ENCODE measurements around the gene ALKBH1. TPM values are rescaled to one million over a fixed set of nuclear protein-coding genes. Genes with fewer than 3 reads are reported as not detected.

Gene ALKBH1
- total and polyA plus RNA-seq, 2 of the 13 experiments (the other 11 are each of a cell fraction or from before 2014, with no cell fraction given) = 12.5 to 14.3 TPM

DNA sequence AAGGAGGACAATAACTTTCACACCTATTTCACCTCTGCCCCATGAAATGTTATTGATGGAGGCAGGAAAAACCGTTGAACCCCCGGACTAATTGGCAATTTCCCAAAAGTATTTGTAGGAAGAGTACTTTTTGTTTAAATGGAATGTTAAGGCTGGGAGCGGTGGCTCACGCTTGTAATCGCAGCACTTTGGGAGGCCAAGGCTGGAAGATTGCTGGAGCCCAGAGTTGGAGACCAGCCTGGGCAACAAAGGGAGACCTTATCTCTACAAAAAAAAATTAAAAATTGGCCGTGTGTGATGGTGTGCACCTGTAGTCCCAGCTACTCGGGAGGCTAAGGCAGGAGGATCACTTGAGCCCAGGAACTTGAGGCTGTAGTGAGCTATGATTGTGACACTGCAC, 65.4 kb downstream of the ALKBH1 start (continued):
- TF ChIP-seq, protein P1, sequence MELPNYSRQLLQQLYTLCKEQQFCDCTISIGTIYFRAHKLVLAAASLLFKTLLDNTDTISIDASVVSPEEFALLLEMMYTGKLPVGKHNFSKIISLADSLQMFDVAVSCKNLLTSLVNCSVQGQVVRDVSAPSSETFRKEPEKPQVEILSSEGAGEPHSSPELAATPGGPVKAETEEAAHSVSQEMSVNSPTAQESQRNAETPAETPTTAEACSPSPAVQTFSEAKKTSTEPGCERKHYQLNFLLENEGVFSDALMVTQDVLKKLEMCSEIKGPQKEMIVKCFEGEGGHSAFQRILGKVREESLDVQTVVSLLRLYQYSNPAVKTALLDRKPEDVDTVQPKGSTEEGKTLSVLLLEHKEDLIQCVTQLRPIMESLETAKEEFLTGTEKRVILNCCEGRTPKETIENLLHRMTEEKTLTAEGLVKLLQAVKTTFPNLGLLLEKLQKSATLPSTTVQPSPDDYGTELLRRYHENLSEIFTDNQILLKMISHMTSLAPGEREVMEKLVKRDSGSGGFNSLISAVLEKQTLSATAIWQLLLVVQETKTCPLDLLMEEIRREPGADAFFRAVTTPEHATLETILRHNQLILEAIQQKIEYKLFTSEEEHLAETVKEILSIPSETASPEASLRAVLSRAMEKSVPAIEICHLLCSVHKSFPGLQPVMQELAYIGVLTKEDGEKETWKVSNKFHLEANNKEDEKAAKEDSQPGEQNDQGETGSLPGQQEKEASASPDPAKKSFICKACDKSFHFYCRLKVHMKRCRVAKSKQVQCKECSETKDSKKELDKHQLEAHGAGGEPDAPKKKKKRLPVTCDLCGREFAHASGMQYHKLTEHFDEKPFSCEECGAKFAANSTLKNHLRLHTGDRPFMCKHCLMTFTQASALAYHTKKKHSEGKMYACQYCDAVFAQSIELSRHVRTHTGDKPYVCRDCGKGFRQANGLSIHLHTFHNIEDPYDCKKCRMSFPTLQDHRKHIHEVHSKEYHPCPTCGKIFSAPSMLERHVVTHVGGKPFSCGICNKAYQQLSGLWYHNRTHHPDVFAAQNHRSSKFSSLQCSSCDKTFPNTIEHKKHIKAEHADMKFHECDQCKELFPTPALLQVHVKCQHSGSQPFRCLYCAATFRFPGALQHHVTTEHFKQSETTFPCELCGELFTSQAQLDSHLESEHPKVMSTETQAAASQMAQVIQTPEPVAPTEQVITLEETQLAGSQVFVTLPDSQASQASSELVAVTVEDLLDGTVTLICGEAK (IDR thresholded peaks at IDR 0.05) = no peak
- TF ChIP-seq, protein P1 (CRISPR knock-in tag; IDR thresholded peaks at IDR 0.05) = no peak
- TF ChIP-seq ZNF432 (CRISPR knock-in tag; IDR thresholded peaks at IDR 0.05; ENCODE audit: borderline replicate concordance) (no peak), NCOR1 (IDR thresholded peaks at IDR 0.05; ENCODE audit: borderline replicate concordance, low read length) (no peak), RBM39 (IDR thresholded peaks at IDR 0.05; ENCODE audit: low read depth, low read length, poor library complexity, severe bottlenecking) (no peak), ZFP36L2 (CRISPR knock-in tag; IDR thresholded peaks at IDR 0.05) (no peak), REPIN1 (CRISPR knock-in tag; IDR thresholded peaks at IDR 0.05; ENCODE audit: borderline replicate concordance, low read depth) (no peak), ZNF597 (CRISPR knock-in tag; IDR thresholded peaks at IDR 0.05) (no peak)
- TF ChIP-seq, protein P2, sequence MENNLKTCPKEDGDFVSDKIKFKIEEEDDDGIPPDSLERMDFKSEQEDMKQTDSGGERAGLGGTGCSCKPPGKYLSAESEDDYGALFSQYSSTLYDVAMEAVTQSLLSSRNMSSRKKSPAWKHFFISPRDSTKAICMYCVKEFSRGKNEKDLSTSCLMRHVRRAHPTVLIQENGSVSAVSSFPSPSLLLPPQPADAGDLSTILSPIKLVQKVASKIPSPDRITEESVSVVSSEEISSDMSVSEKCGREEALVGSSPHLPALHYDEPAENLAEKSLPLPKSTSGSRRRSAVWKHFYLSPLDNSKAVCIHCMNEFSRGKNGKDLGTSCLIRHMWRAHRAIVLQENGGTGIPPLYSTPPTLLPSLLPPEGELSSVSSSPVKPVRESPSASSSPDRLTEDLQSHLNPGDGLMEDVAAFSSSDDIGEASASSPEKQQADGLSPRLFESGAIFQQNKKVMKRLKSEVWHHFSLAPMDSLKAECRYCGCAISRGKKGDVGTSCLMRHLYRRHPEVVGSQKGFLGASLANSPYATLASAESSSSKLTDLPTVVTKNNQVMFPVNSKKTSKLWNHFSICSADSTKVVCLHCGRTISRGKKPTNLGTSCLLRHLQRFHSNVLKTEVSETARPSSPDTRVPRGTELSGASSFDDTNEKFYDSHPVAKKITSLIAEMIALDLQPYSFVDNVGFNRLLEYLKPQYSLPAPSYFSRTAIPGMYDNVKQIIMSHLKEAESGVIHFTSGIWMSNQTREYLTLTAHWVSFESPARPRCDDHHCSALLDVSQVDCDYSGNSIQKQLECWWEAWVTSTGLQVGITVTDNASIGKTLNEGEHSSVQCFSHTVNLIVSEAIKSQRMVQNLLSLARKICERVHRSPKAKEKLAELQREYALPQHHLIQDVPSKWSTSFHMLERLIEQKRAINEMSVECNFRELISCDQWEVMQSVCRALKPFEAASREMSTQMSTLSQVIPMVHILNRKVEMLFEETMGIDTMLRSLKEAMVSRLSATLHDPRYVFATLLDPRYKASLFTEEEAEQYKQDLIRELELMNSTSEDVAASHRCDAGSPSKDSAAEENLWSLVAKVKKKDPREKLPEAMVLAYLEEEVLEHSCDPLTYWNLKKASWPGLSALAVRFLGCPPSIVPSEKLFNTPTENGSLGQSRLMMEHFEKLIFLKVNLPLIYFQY (CRISPR knock-in tag; IDR thresholded peaks at IDR 0.05; ENCODE audit: borderline replicate concordance) = no peak
- TF ChIP-seq, protein P3, sequence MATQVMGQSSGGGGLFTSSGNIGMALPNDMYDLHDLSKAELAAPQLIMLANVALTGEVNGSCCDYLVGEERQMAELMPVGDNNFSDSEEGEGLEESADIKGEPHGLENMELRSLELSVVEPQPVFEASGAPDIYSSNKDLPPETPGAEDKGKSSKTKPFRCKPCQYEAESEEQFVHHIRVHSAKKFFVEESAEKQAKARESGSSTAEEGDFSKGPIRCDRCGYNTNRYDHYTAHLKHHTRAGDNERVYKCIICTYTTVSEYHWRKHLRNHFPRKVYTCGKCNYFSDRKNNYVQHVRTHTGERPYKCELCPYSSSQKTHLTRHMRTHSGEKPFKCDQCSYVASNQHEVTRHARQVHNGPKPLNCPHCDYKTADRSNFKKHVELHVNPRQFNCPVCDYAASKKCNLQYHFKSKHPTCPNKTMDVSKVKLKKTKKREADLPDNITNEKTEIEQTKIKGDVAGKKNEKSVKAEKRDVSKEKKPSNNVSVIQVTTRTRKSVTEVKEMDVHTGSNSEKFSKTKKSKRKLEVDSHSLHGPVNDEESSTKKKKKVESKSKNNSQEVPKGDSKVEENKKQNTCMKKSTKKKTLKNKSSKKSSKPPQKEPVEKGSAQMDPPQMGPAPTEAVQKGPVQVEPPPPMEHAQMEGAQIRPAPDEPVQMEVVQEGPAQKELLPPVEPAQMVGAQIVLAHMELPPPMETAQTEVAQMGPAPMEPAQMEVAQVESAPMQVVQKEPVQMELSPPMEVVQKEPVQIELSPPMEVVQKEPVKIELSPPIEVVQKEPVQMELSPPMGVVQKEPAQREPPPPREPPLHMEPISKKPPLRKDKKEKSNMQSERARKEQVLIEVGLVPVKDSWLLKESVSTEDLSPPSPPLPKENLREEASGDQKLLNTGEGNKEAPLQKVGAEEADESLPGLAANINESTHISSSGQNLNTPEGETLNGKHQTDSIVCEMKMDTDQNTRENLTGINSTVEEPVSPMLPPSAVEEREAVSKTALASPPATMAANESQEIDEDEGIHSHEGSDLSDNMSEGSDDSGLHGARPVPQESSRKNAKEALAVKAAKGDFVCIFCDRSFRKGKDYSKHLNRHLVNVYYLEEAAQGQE (IDR thresholded peaks at IDR 0.05; ENCODE audit: borderline replicate concordance in 1 of 2, low read depth in 1 of 2, low read length in 2 of 2) = no peak
